ENCODE results near the gene OGDH. TPM values are rescaled to one million over a fixed set of nuclear protein-coding genes. Genes with fewer than 3 reads are reported as not detected.
"Not testable (repeated sequence)": the region's sequence is repeated elsewhere in the genome, so short reads cannot be mapped to it uniquely, and the experiment has no call there.

Gene OGDH
- total RNA-seq, 1 experiment from 2014 or later, result 28.5 TPM

GRCh38 chr7:44574287-44574872 is 32.0 kb upstream of the OGDH start:
- no peak for DNase-seq (ENCODE audit: low read depth, low spot score)
- in situ Hi-C loops (cut with HindIII; ENCODE audit: low pct_unique_long_range_greater_than_20kb, low sequenced_read_pairs), result no loop called here

DNA sequence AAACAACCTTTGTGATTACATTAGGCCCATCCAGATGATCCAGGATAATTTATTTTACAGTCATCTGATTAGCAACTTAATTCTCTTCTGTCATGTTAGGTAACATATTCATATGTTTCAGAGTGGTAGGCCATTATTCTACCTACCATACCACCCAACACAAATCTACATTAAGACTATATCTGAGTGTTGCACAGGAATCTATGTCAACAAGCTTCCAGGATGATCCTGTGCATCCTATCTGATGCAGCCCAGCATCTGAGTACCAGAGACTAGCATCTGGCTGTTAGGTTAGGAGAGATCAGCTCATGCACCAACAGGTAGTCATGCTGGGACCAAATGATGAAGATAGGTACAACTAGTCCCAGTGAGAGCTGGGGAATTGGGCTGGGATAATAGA is 31.4 kb upstream of the OGDH start:
- in situ Hi-C loops (cut with HindIII; ENCODE audit: low pct_unique_long_range_greater_than_20kb, low sequenced_read_pairs), result no loop called here
- no peak for DNase-seq (ENCODE audit: low read depth, low spot score)

GRCh38 chr7:44576228-44576627 is 30.2 kb upstream of the OGDH start:
- no peak for DNase-seq (ENCODE audit: low read depth, low spot score)
- in situ Hi-C loops (cut with HindIII; ENCODE audit: low pct_unique_long_range_greater_than_20kb, low sequenced_read_pairs), result no loop called here

DNA sequence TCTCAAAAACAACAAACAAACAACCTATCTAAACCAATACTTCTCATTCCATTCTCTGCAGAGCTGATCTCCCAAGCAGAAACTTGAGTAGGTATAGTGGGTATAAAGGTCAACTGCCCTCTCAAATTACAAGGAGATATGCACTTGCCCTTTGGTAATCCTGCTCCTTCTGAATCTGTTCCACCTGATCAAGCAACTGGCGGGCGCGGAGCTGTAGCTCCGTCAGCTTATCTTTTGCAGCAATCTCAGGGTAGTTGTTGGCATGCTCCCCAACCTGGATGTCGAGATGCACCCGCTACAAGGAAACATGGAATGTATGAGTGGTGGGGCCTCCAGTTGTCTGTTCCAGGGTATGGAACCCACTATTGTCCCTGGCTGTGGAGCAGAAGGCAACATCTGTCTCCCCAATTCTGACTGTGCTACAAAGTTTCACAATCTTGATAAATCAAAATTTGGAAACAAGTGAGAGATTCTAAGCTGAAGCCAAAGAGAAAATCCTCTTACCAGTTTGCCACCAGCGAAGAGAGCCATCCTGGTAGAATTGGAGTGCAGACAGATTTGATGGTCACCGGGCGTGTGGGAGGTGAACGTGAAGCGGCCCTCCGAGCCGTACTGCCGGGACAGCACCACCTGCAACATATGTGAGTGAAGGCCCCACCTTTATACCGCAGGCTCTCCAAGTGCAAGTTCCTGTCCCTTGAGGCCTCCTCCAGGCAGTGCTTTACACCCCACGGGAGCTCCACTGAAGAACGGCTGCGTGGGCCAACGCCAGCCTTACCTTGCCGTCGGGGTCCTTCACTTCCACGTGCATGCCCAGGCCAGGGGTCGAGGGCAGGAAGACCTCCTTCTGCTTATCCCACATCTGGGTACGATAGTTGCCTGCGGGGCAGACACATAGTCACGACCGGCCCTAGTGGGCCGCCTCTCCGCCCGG is 25.2 kb upstream of the OGDH start:
- in situ Hi-C loops (cut with HindIII; ENCODE audit: low pct_unique_long_range_greater_than_20kb, low sequenced_read_pairs), result no loop called here

DNA sequence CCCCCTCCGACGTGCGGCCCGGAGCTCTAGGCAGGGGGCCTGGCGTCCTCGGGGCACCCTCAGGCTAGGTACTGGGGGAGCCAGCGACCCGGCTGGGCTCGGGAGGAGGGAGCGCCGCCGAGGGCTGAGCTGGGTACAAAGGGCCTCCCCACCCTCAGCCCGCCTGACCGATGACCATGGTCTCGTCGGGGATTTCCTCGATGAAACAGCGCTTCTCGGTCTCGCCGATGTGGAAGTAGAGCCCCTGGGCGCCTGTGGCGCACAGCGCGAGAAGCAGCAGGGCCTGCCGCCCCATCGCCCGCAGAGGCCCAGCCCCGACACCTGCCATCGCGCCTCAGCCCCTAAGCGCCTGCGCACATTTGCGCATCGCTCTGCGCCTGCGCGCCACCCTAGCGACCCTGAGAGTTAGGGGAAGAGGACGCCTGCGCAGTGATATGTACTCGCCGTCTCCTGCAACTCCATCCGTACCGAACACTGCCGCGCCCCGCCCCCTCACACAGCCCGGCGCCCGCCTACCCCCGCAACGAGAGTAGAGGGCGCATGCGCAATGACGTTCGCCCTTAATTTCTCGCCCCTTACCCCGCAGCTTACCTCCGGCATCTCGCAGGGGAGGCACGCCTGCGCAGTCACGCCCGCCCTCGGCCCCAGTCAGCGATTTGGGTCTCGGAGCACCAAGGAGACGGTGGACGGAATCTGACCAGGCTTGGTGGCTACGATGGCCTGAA is 24.4 kb upstream of the OGDH start, which contains the start of gene TMED4:
Gene TMED4 (minus strand): TSS at position 353 of the 725 bp plus-strand sequence. CDS start 25 bp downstream, at position 328.
- peak; percentile 99 for DNase-seq (ENCODE audit: low read depth, low spot score)
- in situ Hi-C loops (cut with HindIII; ENCODE audit: low pct_unique_long_range_greater_than_20kb, low sequenced_read_pairs), result no loop called here

More for the DNA sequence above, 25.2 kb upstream of the OGDH start:
- DNase-seq (ENCODE audit: low read depth, low spot score), result no peak

DNA sequence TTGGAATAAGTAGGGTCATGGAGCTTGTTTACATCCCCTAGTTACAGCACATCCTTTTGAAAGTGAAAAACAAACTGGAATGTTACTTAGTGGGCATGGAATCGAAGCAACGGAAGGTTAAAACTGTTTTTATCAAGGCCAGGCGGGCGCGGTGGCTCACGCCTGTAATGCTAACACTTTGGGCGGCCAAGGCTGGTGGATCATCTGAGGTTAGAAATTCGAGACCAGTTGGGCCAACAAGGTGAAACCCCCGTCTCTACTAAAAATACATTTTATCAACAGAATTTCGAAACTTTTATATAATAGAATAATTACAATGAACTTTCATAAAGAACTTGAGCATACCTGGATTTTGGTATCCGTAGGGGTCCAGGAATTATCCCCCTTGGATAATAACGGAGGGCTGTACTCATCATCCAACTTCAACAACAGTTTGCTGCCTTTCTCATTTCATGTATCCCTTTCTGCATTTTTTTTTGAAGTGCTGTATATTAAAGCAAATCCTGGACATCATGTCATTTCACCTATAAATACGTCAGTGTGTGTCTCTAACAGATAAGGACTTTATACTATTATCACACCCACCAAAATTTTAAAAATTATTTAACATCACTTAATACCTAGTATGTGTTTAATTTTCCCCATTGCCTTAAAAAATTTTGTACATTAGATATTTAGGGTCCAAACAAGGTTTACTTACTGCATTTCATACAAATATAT is 23.1 kb upstream of the OGDH start:
- DNase-seq (ENCODE audit: low read depth, low spot score), result no peak
- in situ Hi-C loops (cut with HindIII; ENCODE audit: low pct_unique_long_range_greater_than_20kb, low sequenced_read_pairs), result no loop called here

- DNase-seq (ENCODE audit: low read depth, low spot score), result peak; percentile 81
- in situ Hi-C loops (cut with HindIII; ENCODE audit: low pct_unique_long_range_greater_than_20kb, low sequenced_read_pairs), result no loop called here
Measured at GRCh38 chr7:44587843-44588711, 18.4 kb upstream of the OGDH start.

GRCh38 chr7:44590910-44591309 is 15.5 kb upstream of the OGDH start:
- peak; percentile 52 for DNase-seq (ENCODE audit: low read depth, low spot score)
- in situ Hi-C loops (cut with HindIII; ENCODE audit: low pct_unique_long_range_greater_than_20kb, low sequenced_read_pairs), result no loop called here

GRCh38 chr7:44595934-44596635 is 10.3 kb upstream of the OGDH start:
- in situ Hi-C loops (cut with HindIII; ENCODE audit: low pct_unique_long_range_greater_than_20kb, low sequenced_read_pairs), result no loop called here
- peak; percentile 74 for DNase-seq (ENCODE audit: low read depth, low spot score)

DNA sequence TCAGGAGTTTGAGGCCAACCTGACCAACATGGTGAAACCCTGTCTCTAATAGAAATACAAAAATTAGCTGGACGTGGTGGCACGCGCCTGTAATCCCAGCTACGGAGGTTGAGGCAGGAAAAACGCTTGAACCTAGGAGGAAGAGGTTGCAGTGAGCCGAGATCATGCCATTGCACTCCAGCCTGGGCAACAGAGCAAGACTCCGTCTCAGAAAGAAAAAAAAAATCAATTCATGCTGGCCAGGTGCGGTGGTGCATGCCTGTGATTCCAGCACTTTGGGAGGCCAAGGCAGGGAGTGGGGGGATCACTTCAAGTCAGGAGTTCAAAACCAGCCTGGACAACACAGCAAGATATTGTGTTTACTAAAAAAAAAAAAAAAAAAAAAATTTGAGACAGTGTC is 9.2 kb upstream of the OGDH start:
- in situ Hi-C loops (cut with HindIII; ENCODE audit: low pct_unique_long_range_greater_than_20kb, low sequenced_read_pairs); DNase-seq (ENCODE audit: low read depth, low spot score): not testable (repeated sequence)

DNA sequence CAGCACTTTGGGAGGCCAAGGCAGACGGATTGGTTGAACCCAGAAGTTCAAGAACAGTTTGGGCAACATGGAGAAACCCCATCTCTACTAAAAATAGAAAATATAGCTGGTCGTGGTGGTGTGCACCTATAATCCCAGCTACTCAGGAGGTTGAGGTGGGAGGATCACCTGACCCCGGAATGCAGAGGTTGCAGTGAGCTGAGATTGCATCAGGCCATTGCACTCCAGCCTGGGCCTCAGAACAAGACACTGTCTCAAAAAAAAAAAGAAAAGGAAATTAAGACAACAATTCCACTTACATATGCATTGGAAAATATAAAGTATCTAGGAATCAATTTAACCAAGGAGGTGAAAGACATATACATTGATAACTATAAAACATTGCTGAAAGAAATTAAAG is 7.2 kb upstream of the OGDH start:
- in situ Hi-C loops (cut with HindIII; ENCODE audit: low pct_unique_long_range_greater_than_20kb, low sequenced_read_pairs), result no loop called here
- DNase-seq (ENCODE audit: low read depth, low spot score), result no peak

DNA sequence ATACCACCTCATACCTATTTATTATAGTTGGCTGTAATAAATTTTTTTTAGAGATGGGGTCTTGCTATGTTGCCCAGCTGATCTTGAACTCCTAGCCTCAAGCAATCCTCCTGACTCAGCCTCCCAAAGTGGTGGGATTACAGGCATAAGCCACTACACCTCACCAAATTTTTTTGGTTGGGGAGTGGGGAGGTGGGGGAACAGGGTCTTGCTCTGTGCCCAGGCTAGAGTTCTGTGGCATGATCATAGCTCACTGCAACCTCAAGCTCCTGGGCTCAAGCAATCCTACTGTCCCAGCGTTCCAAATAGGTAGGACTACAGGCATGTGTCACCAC is 3.9 kb upstream of the OGDH start:
- no peak for DNase-seq (ENCODE audit: low read depth, low spot score)
- in situ Hi-C loops (cut with HindIII; ENCODE audit: low pct_unique_long_range_greater_than_20kb, low sequenced_read_pairs), result no loop called here

GRCh38 chr7:44603193-44603592 is 3.2 kb upstream of the OGDH start:
- in situ Hi-C loops (cut with HindIII; ENCODE audit: low pct_unique_long_range_greater_than_20kb, low sequenced_read_pairs), result no loop called here
- DNase-seq (ENCODE audit: low read depth, low spot score), result no peak

DNA sequence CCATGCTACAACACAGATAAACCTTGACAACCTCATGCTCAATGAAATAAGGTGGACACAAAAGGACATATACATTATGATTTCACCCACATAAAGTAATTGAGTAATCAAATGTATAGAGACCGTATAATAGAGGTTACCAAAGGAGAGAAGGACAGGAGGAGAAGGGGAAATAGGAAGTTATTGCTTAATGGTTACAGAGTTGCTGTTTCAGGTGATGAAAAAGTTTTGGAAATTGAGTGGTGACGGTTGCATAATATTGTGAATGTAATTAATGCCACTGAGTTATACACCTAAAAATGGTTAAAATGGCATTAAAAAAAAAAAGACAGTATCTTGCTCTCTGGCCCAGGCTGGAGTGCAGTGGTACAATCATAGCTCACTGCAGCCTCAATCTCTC is 1.5 kb upstream of the OGDH start:
- DNase-seq (ENCODE audit: low read depth, low spot score), result no peak
- in situ Hi-C loops (cut with HindIII; ENCODE audit: low pct_unique_long_range_greater_than_20kb, low sequenced_read_pairs), result no loop called here

- in situ Hi-C loops (cut with HindIII; ENCODE audit: low pct_unique_long_range_greater_than_20kb, low sequenced_read_pairs), result no loop called here
- DNase-seq (ENCODE audit: low read depth, low spot score), result no peak
Measured at GRCh38 chr7:44607141-44608068, 978 bp downstream of the OGDH start.

Data from SK-MEL-5 (cell line).